ENCODE measurements around the gene TSHZ2.

- TF ChIP-seq REST (IDR thresholded peaks at IDR 0.05; ENCODE audit: insufficient read depth in 1 of 2, low read depth in 2 of 2, low read length in 2 of 2) (no peak), POLR2AphosphoS5 (IDR thresholded peaks at IDR 0.05; ENCODE audit: low read depth, low read length) (no peak), TAF1 (IDR thresholded peaks at IDR 0.05; ENCODE audit: borderline replicate concordance, insufficient read depth, low read length) (no peak)
These were observed 447.7 kb downstream of the TSHZ2 start for GRCh38 chr20:53419693-53420460.

All from PFSK-1 (cell line).